Measurements from ENCODE around the gene LIPH. TPM values are rescaled to one million over a fixed set of nuclear protein-coding genes. Genes with fewer than 3 reads are reported as not detected.

The LIPH gene
- total and polyA plus RNA-seq, 2 of the 8 experiments (the other 6 are each of a cell fraction or from before 2014, with no cell fraction given): 0.08 TPM; not detected in 1

GRCh38 chr3:185486394-185486793 is 66.0 kb downstream of the LIPH start (continued):
- TF ChIP-seq CTBP2 (IDR thresholded peaks at IDR 0.05; ENCODE audit: borderline replicate concordance, insufficient read depth, insufficient read length, low read length) (no peak), FOSL1 (IDR thresholded peaks at IDR 0.05; ENCODE audit: insufficient read depth, low read depth, low read length) (no peak), HDAC6 (IDR thresholded peaks at IDR 0.05; ENCODE audit: low read depth, low read length) (no peak), TEAD4 (IDR thresholded peaks at IDR 0.05; ENCODE audit: low read depth, low read length) (no peak), CBX8 (IDR thresholded peaks at IDR 0.05; ENCODE audit: borderline replicate concordance, low read depth, low read length) (no peak), ASH2L (IDR thresholded peaks at IDR 0.05; ENCODE audit: low read length) (no peak), JUN (IDR thresholded peaks at IDR 0.05; ENCODE audit: low read depth, low read length) (no peak)

Measured in H1 (cell line).